Measurements from ENCODE around the gene PRND. TPM values are rescaled to one million over a fixed set of nuclear protein-coding genes. Genes with fewer than 3 reads are reported as not detected.
"Not testable (repeated sequence)": the region's sequence is repeated elsewhere in the genome, so short reads cannot be mapped to it uniquely, and the experiment has no call there.

PRND gene
- polyA plus RNA-seq, 6 donors from 2014 or later = 0.25 TPM; not detected in 5

GRCh38 chr20:4763723-4764510, 42.2 kb downstream of the PRND start:
- Mint-ChIP-seq H3K4me3 (peak overlapping the region in 1 of 8 donors; percentile 36), H3K4me1 (peaks cover 14 to 43% (median 34%) of the 10 kb centered on the region in 3 donors), H3K27me3 (peaks cover 0 to 3% (median 2%) of the 10 kb centered on the region in 3 donors), H3K36me3 (no peaks in the 10 kb centered on the region), H3K27ac (peak overlapping the region in 3 of 6 donors; percentile 36 to 66 (median 62)), H3K9me3 (no peaks in the 10 kb centered on the region)
- ATAC-seq (ENCODE audit: low read depth in 2 of 2) (no peak), DNase-seq (no peak)

GRCh38 chr20:4764805-4765204, 43.1 kb downstream of the PRND start:
- no peak for ATAC-seq (ENCODE audit: low read depth in 2 of 2)
- peaks cover 14 to 40% (median 34%) of the 10 kb centered on the region in 3 donors for H3K4me1 Mint-ChIP-seq
- no peaks in the 10 kb centered on the region for H3K9me3 Mint-ChIP-seq
- H3K36me3 Mint-ChIP-seq = no peaks in the 10 kb centered on the region
- peak overlapping the region in 3 of 6 donors; percentile 20 to 76 (median 35) for H3K27ac Mint-ChIP-seq
- H3K27me3 Mint-ChIP-seq = no peaks in the 10 kb centered on the region
- H3K4me3 Mint-ChIP-seq = no peak overlapping the region
- no peak for DNase-seq

GRCh38 chr20:4765681-4766080, 44.0 kb downstream of the PRND start:
- DNase-seq = no peak
- peaks cover 0 to under 1% of the 10 kb centered on the region in 2 donors for H3K36me3 Mint-ChIP-seq
- peaks cover 14 to 40% (median 34%) of the 10 kb centered on the region in 3 donors for H3K4me1 Mint-ChIP-seq

GRCh38 chr20:4766631-4767030, 44.9 kb downstream of the PRND start:
- Mint-ChIP-seq H3K4me1 (peaks cover 10 to 33% (median 28%) of the 10 kb centered on the region in 3 donors), H3K9me3 (peaks cover 3 to 12% (median 8%) of the 10 kb centered on the region in 7 donors), H3K36me3 (peaks cover 0 to 10% of the 10 kb centered on the region in 2 donors), H3K27ac (peak overlapping the region; percentile 85 to 95 (median 91)), H3K4me3 (peak overlapping the region; percentile 25 to 64 (median 55)), H3K27me3 (no peaks in the 10 kb centered on the region)
- DNase-seq (peak; percentile 59), ATAC-seq (ENCODE audit: low read depth in 2 of 2) (peak; percentile 97 to 98)

More at GRCh38 chr20:4765681-4766080, 44.0 kb downstream of the PRND start:
- Mint-ChIP-seq H3K27me3 (no peaks in the 10 kb centered on the region), H3K9me3 (peaks cover 0 to 4% (median 0%) of the 10 kb centered on the region in 7 donors), H3K4me3 (no peak overlapping the region), H3K27ac (peak overlapping the region in 2 of 6 donors; percentile 20 to 76)
- ATAC-seq (ENCODE audit: low read depth in 2 of 2) = no peak

- peak overlapping the region in 7 of 8 donors; percentile 25 to 60 (median 55) for H3K4me3 Mint-ChIP-seq
- peak overlapping the region; percentile 85 to 95 (median 91) for H3K27ac Mint-ChIP-seq
- peak; percentile 9 for DNase-seq
- H3K4me1 Mint-ChIP-seq = peaks cover 10 to 33% (median 28%) of the 10 kb centered on the region in 3 donors
- H3K36me3 Mint-ChIP-seq = peaks cover 0 to 14% of the 10 kb centered on the region in 2 donors
- peaks cover 5 to 13% (median 9%) of the 10 kb centered on the region in 7 donors for H3K9me3 Mint-ChIP-seq
- peak; percentile 40 for ATAC-seq (ENCODE audit: low read depth in 2 of 2)
- H3K27me3 Mint-ChIP-seq = no peaks in the 10 kb centered on the region
Measured at GRCh38 chr20:4767084-4767483, 45.4 kb downstream of the PRND start.

GRCh38 chr20:4769328-4769727, 47.6 kb downstream of the PRND start:
- Mint-ChIP-seq H3K4me1 (peaks cover 10 to 26% (median 20%) of the 10 kb centered on the region in 3 donors), H3K4me3 (no peak overlapping the region), H3K9me3 (peaks cover 8 to 19% (median 11%) of the 10 kb centered on the region in 7 donors), H3K27ac (peak overlapping the region in 3 of 6 donors; percentile 26 to 49 (median 35)), H3K36me3 (peaks cover 4 to 17% of the 10 kb centered on the region in 2 donors), H3K27me3 (no peaks in the 10 kb centered on the region)
- no peak for DNase-seq
- ATAC-seq (ENCODE audit: low read depth in 2 of 2) = no peak

- no peak overlapping the region for H3K4me3 Mint-ChIP-seq
- no peaks in the 10 kb centered on the region for H3K27me3 Mint-ChIP-seq
- peaks cover 10 to 23% (median 14%) of the 10 kb centered on the region in 3 donors for H3K4me1 Mint-ChIP-seq
- H3K27ac Mint-ChIP-seq = peak overlapping the region in 1 of 6 donors; percentile 54
- H3K36me3 Mint-ChIP-seq = peaks cover 4 to 17% of the 10 kb centered on the region in 2 donors
- no peak for ATAC-seq (ENCODE audit: low read depth in 2 of 2)
- peaks cover 8 to 19% (median 11%) of the 10 kb centered on the region in 7 donors for H3K9me3 Mint-ChIP-seq
- no peak for DNase-seq
Measured at GRCh38 chr20:4770026-4770425, 48.3 kb downstream of the PRND start.

- Mint-ChIP-seq H3K36me3 (peaks cover 4 to 17% of the 10 kb centered on the region in 2 donors), H3K9me3 (peaks cover 8 to 19% (median 11%) of the 10 kb centered on the region in 7 donors), H3K4me3 (no peak overlapping the region), H3K27ac (no peak overlapping the region), H3K27me3 (no peaks in the 10 kb centered on the region), H3K4me1 (peaks cover 10 to 19% (median 14%) of the 10 kb centered on the region in 3 donors)
- no peak for DNase-seq
- no peak for ATAC-seq (ENCODE audit: low read depth in 2 of 2)
Measured at GRCh38 chr20:4771004-4771403, 49.3 kb downstream of the PRND start.

GRCh38 chr20:4772132-4772531, 50.4 kb downstream of the PRND start:
- Mint-ChIP-seq H3K4me3 (no peak overlapping the region), H3K9me3 (peaks cover 8 to 19% (median 11%) of the 10 kb centered on the region in 7 donors), H3K36me3 (peaks cover 4 to 17% of the 10 kb centered on the region in 2 donors), H3K27me3 (no peaks in the 10 kb centered on the region), H3K27ac (peak overlapping the region in 1 of 6 donors; percentile 36), H3K4me1 (peaks cover 2 to 11% (median 5%) of the 10 kb centered on the region in 3 donors)
- DNase-seq (no peak), ATAC-seq (ENCODE audit: low read depth in 2 of 2) (no peak)

- H3K27ac Mint-ChIP-seq; ATAC-seq (ENCODE audit: low read depth in 2 of 2); H3K4me3 Mint-ChIP-seq; H3K4me1 Mint-ChIP-seq; H3K27me3 Mint-ChIP-seq; DNase-seq: not testable (repeated sequence)
- peaks cover 4 to 17% of the 10 kb centered on the region in 2 donors for H3K36me3 Mint-ChIP-seq
- H3K9me3 Mint-ChIP-seq = peaks cover 8 to 19% (median 11%) of the 10 kb centered on the region in 7 donors
Measured at GRCh38 chr20:4773014-4773413, 51.3 kb downstream of the PRND start.

- Mint-ChIP-seq H3K4me3 (no peak overlapping the region), H3K27ac (no peak overlapping the region), H3K9me3 (peaks cover 8 to 19% (median 11%) of the 10 kb centered on the region in 7 donors), H3K36me3 (peaks cover 4 to 17% of the 10 kb centered on the region in 2 donors), H3K27me3 (no peaks in the 10 kb centered on the region), H3K4me1 (peaks cover 0 to 6% (median 4%) of the 10 kb centered on the region in 3 donors)
- no peak for ATAC-seq (ENCODE audit: low read depth in 2 of 2)
- no peak for DNase-seq
Measured at GRCh38 chr20:4773736-4774135, 52.0 kb downstream of the PRND start.

GRCh38 chr20:4774207-4774606, 52.5 kb downstream of the PRND start:
- Mint-ChIP-seq H3K9me3 (peaks cover 8 to 19% (median 11%) of the 10 kb centered on the region in 7 donors), H3K4me1 (peaks cover 0 to 8% (median 6%) of the 10 kb centered on the region in 3 donors), H3K4me3 (no peak overlapping the region), H3K27me3 (no peaks in the 10 kb centered on the region), H3K27ac (no peak overlapping the region), H3K36me3 (peaks cover 4 to 17% of the 10 kb centered on the region in 2 donors)
- DNase-seq (no peak), ATAC-seq (ENCODE audit: low read depth in 2 of 2) (no peak)

GRCh38 chr20:4775322-4776078, 53.8 kb downstream of the PRND start:
- DNase-seq (no peak), ATAC-seq (ENCODE audit: low read depth in 2 of 2) (no peak)
- H3K36me3 Mint-ChIP-seq = peaks cover 4 to 17% of the 10 kb centered on the region in 2 donors
- peaks cover 0 to 12% (median 6%) of the 10 kb centered on the region in 3 donors for H3K4me1 Mint-ChIP-seq
- H3K4me3 Mint-ChIP-seq = peak overlapping the region in 1 of 8 donors; percentile 21
- H3K27ac Mint-ChIP-seq = no peak overlapping the region
- peaks cover 8 to 19% (median 11%) of the 10 kb centered on the region in 7 donors for H3K9me3 Mint-ChIP-seq
- H3K27me3 Mint-ChIP-seq = no peaks in the 10 kb centered on the region
